GM18870 (cell line): ENCODE results near the gene HOXA7.

Experiments used
- ATAC-seq: cut with Tn5 transposase; IDR thresholded peaks from one replicate; pipeline ENCODE4 v1.9.1; 2021; ENCODE audit warnings: moderate library complexity; ENCODE audit not compliant: unreplicated experiment

HOXA7 gene

DNA sequence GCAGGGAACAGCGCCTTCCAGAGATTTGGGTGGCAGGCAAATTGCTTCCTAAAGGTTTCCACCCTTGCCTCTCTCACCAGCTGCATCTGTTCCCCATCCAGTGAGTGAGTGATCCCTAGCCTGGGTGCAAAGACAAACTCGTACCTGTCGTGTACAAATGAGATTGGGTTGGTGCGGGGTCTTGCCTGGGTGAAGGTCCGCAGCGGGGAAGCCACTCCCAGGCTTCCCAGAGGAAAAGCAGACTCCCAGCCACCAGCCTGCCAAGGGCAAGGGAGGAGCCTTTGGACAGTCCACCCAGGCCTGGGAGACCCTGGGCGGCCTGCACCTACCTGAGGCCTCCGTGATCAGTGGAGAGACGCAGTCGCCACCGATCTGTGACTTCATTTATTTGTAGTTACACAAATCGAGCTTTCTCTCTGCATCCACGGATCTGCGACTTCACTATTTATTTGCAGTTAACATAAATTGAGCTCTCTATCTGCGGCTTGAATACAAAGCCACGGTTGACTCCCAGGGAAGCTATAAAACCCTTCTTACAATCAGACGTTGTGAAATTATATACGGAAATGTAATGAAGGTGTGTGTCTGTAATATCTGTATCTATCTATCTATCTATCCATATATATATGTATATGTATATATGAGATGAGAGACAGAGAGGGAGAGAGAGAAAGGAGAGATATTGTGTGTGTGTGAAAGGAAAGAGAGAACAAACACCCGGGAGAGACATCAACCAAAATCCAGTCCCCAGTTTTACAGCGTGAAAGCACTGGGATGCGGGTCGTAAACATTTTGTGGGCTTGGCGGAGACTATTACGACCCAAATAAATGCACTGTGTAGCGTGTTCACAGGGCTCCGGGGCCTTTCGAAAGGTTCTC, 3.0 kb upstream of the HOXA7 start:
- ATAC-seq: no peak

DNA sequence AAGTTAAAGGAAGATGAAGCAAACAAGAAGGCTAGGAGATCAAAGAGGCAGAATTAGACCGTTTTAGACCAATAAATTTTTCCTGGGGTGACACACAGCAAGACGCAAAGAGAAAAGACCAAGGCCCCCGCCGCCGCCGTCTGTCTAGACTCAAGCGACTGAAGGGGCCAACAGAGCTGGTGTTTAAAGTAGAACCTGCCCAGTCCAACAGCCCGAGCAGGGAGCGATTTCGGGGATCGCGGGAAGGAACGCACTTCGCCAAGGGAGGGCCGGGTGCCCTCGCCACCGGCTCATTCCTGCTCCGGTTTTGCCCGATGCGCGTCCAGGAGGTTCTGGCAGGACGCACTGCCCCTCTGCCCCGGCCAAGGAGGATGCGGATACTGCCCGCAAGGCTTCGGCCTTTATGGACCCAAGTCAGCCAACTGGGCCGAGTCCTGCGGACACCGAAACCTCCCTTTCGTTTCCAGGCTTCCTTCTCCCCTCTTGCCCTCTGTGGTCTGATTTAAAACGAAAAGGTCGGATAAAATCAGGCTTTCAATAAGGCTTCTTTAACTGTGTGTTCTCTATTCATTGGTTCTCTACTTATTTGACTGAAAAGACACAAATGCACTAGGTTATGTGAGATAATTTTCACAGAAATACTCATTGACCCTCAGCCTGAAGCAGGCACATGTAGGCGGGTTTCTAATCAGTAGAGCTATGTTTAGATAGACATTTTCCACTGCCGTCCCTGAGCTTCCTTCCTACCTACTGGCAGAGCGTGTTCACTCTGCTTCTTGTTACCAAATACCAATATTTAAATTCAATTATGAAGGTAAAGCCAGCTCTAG, 2.2 kb upstream of the HOXA7 start:
- ATAC-seq: no peak

DNA sequence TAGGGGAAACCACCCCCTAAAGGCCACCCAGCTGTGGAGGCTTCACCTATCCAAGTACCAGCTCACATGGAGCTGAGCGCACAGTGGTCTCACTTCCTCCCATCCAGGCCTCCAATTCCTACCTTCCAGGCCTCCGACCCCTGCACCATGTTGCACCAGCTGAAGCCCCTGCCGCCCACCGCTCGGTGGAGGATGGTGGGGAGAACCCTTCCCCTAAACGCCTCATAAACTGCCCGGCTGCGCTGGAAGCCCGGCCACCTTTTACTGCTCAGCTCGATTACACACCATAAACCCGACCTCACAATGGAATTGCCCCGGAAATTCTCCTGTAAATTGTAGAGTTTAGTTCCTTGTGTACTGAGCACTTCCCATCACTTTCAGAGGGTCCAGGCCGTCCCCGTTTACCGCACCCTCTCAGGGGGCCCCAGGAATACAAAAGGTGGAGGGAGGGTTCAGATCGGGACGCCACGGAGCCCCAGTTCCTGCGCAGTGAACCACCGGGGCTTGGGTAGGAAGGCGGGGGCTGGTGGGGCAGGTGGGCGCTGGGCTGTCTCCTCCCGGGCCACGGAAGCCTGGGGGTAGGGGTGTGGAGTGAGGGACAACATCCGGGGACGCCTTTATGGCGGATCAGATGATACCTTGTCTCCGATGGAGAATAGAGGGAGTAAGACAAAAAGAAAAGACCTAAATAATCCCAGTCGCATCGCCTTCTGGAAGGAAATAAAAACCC, 1.4 kb upstream of the HOXA7 start:
- ATAC-seq: no peak

DNA sequence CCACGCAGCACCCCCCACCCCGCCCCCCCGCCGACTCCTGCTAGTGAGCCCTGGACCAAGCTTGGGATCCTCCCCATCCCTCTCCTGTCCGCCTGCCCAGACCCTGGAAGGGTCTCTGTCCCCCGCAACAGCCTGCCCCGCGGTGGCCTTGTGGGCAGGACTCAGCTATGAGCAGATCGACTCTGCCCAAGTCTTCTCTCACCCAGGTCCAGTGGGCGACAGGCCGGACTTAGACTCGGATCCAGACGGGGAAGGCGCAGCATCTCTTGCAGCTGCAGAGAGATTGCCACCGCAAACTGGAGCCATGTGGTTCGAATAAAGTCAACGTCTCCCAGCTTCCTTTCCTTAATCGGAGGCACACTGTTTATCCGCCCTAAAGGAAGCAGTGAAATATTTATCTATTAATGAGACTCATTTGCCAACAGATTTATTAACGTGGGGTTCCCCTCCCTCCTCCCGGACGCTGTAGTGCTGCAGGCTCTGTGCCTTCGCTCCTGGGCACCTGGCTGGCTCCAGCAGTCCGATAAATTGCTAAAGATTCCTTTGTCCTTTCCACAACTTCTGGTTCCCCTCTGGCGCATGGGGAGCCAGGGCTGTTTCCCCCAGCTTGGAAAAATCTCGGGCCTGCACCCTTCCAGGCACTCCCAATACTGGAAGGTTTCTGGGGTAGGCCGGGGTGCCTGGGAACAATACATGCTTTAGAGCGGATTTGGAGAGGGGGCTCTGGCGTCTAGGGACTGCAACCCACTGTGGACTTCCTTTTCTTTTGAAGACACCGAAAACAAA, 634 bp upstream of the HOXA7 start:
- ATAC-seq: no peak

DNA sequence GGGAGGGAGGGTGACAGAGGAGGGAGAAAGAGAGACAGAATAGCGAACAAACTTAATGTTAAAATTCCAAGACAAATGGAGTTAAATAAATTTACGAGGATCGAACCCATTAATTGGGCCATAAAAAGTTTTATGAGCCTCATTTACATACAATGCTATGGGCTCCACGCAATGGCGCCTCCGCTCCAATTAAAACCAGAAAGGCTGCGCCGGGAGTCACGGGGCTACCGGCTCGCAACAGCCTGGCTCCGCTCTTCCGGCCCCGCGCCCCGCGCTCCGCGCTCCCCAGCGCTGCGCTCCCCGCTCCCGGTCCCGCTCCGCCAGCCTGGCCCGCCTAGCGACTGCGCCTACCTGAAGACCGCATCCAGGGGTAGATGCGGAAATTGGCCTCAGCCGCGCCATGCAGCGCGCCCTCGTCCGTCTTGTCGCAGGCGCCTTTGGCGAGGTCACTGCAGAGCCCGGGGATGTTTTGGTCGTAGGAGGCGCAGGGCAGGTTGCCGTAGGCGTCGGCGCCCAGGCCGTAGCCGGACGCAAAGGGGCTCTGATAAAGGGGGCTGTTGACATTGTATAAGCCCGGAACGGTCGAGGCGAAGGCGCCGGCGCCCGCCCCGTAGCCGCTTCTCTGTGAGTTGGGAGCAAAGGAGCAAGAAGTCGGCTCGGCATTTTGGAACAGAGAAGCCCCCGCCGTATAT, 513 bp downstream of the HOXA7 start:
- no peak for ATAC-seq

DNA sequence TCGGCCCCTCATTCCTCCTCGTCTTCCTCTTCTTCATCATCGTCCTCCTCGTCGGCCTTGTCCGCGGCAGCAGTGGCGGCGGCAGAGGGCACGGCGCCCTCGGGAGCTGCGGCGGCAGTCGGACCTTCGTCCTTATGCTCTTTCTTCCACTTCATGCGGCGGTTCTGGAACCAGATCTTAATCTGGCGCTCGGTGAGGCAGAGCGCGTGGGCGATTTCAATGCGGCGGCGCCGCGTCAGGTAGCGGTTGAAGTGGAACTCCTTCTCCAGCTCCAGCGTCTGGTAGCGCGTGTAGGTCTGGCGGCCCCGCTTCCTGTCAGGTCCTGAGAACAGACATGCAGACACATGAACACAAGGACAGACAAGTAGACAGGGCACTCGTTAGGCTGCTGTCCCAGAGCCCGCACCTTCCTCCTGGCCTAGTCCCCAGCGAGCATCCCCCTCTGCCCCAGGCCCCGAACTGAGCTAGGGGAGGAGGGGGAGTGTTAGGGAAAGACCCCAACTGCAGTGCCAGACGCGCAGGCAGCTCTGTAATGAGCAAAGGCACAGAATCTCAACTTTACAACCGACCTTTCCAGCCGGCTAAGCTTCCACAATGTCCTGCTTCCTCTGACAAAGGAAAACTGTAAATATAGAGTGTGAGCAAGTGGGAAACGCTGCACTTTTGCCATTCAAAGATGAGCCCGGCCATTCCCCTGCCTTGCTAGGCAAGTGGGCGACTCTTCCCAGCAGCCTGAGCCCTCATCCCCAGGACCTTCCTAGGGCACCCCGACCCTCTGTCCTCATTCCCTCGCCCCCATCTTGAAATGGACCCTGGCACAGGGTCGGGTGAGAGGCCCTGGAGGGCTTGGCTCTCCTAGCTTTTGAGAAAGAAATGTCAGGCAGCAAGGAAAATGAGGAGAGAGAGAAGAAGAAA, 1.3 kb downstream of the HOXA7 start:
- no peak for ATAC-seq

DNA sequence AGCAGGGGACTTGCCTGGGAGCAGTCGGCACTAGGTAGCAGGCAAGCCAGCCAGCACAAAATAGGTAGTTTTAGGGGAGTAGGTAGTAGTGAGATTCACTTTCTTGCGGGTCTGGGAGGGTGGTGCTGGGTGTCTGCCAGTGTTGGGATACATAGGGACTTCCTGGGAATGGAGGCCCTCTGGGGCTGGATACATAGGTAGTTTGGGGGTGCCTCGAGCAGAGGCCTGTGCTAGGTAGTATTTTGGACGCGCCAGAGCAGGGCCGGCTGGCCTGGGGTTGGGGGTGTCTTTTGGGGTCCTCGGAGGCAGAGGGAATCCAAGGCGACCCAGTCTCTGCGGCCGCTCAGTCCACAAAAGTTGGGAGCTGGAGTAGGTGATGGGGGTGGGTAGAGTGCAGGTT, 2.1 kb downstream of the HOXA7 start:
- ATAC-seq: no peak

DNA sequence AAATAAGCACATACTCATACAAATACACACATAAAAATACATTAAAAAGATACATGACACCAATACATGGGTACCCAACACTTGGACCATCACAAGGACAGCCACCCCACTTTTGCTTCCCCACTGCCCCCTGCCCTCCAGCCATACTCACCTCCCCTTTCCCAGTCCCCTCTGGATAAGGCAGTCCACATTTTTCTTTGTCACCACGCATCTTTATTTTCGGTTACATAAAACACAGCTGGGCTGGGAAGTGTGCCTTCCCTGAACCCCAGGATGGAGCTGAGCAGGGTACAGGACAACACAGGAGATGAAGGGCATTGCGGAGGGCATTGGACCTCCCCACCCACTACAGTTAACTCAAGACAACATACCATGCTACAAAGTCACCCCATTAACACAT, 2.9 kb downstream of the HOXA7 start:
- no peak for ATAC-seq

DNA sequence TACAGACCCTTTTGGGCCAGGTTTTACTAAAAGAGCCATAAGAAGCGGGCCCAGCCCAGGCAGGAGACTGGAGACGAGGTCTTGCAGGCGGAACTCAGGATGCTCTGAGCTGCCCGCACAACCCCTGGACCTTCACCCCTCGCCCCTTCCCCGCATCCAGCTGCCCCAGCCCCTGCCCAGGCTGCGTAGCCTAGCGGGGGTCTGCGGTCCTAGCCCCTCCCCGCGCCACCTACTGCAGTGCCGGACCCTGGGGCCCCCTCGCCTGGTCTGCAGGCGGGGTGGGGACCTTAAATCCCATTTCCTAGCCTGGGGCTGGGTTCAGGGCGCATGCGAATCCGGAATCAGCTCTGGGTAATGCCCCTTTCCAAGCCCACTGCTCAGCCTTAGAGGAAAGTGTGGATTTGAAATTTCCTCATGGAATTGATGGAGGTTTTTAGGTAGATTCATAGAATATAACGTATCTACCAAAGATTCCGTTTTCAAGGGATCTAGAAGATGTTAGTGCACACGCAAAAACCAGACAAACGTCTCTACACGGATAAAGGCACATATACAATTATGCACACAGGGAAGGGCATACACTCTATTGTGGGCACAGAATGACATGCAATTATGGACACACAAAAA, 3.5 kb downstream of the HOXA7 start:
- no peak for ATAC-seq

DNA sequence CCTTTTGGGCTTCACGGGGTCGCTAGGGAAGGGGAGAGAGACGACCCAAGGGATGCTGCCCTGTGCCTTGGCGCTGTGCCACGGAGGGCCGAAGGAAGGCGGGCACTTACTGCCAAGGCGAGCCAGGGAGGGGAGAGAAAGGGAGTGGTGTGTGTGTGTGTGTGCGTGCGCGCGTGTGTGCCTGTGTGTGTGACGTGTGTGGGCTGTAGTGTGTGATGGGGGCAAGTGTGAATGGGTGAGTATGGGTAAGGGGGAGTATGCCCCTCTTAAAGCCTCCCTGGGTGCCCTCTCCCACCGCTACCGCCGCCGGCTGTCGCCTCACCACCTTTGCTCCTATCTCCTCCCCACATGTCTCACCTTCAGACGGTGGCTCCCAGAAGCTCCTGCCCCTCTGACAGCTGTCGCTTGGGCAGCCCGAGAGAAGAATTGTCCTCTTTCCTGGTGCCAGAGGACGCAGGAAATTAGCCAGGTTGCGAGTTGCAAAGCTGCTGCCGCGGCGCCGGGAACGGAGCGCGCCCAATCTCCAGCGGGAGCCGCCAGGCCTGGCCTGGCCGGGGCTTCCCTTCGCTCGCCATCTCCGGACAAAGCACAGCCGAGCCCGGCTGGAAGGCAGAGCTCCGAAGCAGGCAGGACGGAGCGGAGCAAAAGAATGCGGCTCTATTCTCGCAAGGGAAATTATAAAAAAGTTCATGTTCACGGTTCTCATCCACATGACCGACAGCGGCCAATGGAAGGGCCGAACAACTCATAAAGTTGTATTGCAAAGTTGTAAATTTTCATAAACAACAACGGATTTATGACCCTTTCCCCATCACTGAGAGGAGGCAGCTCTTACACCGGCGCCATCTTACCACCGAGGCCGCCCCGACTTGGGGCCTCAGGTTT, 4.3 kb downstream of the HOXA7 start, which contains the start of gene HOXA3:
TSS of gene HOXA3 (minus strand) at position 653 of the 885 bp plus-strand sequence. CDS start 41,943 bp downstream, outside the sequence.
- no peak for ATAC-seq

DNA sequence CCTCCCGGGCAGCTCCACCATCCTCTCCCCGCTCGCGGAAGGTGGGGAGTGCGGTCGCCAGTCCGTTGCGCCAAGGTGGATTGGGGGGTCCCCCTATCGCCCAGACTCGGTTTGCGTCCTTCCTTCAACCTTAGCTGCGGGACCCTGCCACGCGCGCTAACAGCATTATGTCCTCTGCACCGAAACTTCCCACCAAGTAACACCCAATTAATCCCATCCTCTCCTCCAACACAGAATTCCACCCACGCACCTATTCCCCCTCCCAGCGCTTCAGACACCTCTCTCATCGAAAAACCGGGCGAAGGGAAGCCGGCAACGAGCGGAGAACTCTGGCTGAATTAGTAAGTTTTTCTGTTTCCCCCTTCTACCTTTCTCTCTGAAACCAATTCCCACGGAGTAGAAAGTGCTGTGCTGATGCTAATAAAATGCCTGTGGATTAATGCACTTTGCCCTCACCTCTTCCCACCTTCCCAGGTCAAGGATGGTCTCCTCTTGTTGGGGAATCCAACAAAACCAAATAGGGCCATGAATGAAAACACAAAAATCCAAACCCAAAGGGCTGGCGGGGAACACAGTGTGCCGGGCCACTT, 5.0 kb downstream of the HOXA7 start:
- ATAC-seq: no peak

DNA sequence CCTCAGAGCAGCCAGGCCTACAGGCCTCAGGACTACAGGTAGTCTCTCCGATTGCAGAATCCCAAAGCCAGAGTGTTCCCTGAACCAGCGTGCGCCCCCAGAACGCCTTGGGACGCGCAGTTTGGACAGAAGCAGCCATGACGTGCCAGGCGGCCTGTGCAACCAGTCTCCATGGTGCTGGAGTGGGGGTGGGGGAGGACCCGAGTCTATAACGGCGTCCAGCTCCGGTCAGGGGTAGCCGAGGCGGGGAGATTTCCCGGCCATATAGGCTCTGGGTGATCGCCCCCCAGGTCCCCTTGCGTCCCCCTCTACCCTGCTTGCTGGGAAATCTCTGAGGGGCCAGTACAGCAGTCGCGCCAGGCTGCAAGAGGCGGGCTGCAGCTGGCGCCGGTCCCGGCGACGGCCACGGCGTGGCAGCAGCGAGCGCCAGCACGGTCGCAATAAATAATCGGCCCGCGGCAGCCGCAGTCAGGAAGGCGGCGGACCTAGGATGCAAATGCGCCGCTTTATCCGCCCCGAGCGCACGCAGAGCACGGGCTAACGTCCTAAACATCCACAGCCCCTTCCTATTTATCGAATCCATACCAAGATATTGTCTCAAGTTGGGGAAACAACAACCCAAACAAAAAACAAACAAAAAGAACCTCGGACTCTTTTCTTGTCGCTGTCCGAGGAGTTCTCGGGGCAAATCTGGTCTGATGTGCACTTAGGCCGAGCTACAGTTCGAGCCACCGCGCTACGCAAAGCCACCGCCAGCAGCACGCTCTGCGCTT, 5.7 kb downstream of the HOXA7 start:
- ATAC-seq: peak; percentile 58

DNA sequence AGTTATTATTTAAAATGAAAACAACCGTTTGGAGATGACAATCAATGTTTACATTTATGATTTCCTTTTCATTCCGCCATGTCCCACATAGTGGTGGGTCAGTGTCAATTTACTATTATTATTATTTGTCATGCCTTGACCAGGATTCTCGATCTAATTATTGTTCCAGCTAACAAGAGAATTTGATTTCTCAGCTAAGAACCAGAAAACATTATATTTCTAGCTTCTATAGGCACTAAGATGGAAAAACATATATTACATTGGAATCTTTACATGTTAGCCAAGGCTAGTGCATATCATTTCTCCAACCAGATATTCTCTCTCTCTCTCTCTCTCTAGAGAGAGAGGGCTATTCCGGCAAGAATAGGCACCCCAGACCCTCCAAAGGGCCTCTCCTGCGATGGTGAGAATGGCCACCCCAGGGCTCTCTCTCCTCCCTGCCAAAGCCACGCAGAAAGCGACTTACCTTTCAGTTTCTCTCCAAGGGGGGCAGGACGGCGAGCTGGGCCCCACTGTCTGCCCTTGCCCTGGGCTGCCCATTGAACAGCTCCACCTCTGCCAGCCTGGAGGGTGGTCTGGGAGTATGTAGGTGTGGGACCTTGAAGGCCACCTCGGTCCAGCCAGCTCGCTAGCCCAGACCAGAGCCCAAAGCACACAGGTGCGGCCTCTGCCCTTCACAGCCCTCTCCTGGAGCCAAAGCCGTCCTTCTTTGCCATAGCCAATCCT, 6.5 kb downstream of the HOXA7 start:
- ATAC-seq: no peak

DNA sequence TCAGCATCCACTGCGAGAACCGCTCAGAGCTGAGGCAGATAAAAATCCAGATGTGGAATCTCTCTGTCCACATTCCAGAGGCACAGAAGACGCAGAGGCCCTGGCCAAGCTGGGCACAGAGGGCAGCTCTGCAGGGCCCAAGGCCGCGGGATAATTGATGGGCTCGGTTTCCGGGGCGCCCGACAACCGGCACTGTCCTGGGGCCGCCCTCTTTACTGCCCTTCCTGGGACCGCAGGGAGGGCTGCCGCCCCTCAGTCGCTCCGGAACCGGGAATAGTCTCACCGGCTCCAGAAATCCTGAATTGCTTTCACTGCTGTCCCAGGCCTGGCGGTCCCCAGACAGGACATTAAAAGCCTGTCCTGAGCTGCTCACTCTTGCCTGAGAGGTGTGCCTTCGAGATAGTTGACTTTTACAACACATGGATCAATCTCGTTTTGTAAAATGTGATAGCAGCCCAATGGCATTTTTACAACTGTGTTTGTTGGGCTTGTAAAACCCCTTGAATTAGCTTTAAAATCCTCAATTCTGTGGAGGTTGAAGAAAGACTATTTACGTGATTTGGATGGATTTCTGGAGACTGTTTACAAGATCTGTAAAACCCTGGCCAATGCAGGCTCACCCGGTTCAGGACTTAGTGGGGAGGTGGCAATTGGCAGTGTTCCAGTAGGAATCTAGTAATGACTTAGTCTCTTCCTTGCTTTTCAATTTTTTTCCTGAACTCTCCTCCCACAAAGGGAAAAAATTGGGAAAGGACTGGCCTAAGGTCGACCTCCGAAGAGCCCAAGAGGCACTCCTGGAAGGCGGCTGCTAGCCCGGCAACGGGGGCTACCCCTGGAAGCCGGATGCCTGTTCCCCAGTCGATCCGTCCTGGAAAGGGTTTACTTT, 7.5 kb downstream of the HOXA7 start:
- ATAC-seq: no peak
